K562 (cell line): ENCODE results near the gene CENPX. TPM values are rescaled to one million over a fixed set of nuclear protein-coding genes. Genes with fewer than 3 reads are reported as not detected.

Experiments used
- ATAC-seq: fragments of 200-7000 bp; cut with Tn5 transposase; 3 replicates; pipeline ENCODE4 v1.9.1; 2020; ENCODE audit warnings: moderate library complexity
- BruUV-seq: library from RNA; stranded (reverse); fragments of 400-500 nt; replicated peaks from 2 replicates; lab custom pipeline; 2021; lab: Mats Ljungman, UMichigan
- CTCF ChIA-PET: fragments of 300-600 bp; formaldehyde crosslinking; extraction: SDS; loops from one replicate; lab custom pipeline; 2021; ENCODE audit warnings: low intra/inter-chr PET ratio; lab: Yijun Ruan, JAX
- POLR2A ChIA-PET: fragments of 300-600, 350-650 bp; sonication (Branson Sonifier 250); formaldehyde crosslinking; extraction: SDS; loops from one replicate; lab custom pipeline; 2021; ENCODE audit warnings: antibody characterized with exemption, inconsistent platforms; lab: Yijun Ruan, JAX
- DNase-seq, 4 experiments: peaks; one replicate each; pipeline versions ENCODE4 v3.0.0 to v3.0.0-alpha.2; 2011 to 2018; ENCODE audit warnings: low spot score in 3 of 4, mixed read lengths in 3 of 4; ENCODE audit errors: extremely low read depth in 1 of 4
- FAIRE-seq: peaks from 2 replicates; lab custom pipeline; 2011; peaks lifted over from hg19 to GRCh38; lab: Jason Lieb, UNC
- H2AFZ ChIP-seq: 2 replicates; pipeline ENCODE4 v1.6.0; 2011; ENCODE audit warnings: low read depth, low read length, control low read depth, inconsistent platforms
- H3K27ac ChIP-seq: fragments of 200-600 bp; 3 replicates; pipeline ENCODE4 v1.8.0; 2011; ENCODE audit warnings: low read depth, mild to moderate bottlenecking, control low read depth, inconsistent platforms, low read length, moderate library complexity, mixed read lengths; ENCODE audit errors: extremely low read depth
- H3K27me3 ChIP-seq, 2 experiments: fragments of 300-600 bp in 1 of 2; 2 replicates in 1 of 2; 3 replicates in 1 of 2; pipeline versions ENCODE4 v1.6.0 to v1.8.0; 2011; ENCODE audit warnings: inconsistent platforms in 2 of 2, low read length in 2 of 2, mild to moderate bottlenecking in 1 of 2, mixed read lengths in 1 of 2, moderate library complexity in 1 of 2; ENCODE audit not compliant: control insufficient read depth in 2 of 2, insufficient read depth in 2 of 2
- H3K36me3 ChIP-seq: fragments of 300-600 bp; 3 replicates; pipeline ENCODE4 v1.8.0; 2011; ENCODE audit warnings: mild to moderate bottlenecking, low read length, inconsistent platforms; ENCODE audit not compliant: control insufficient read depth, insufficient read depth
- H3K4me1 ChIP-seq, 2 experiments: fragments of 200-600 bp in 1 of 2; replicated peaks in 1 of 2; 2 replicates in 1 of 2; 3 replicates in 1 of 2; pipeline versions ENCODE4 v1.5.1 to v1.8.0; 2011; ENCODE audit warnings: inconsistent platforms in 2 of 2, low read length in 2 of 2, mild to moderate bottlenecking in 1 of 2, mixed read lengths in 1 of 2, moderate library complexity in 1 of 2; ENCODE audit not compliant: control insufficient read depth in 2 of 2, insufficient read depth in 2 of 2
- H3K4me2 ChIP-seq: 2 replicates; pipeline ENCODE4 v1.6.1; 2011; ENCODE audit warnings: low read length, control low read depth, inconsistent platforms, mixed read lengths; ENCODE audit not compliant: insufficient read depth
- H3K4me3 ChIP-seq: fragments of 200-600 bp; sonication (generic), shearing (Covaris generic); 2 replicates; pipeline ENCODE4 v1.5.1; 2016; ENCODE audit warnings: control low read depth, inconsistent platforms
- H3K79me2 ChIP-seq: fragments of 200-600 bp; 3 replicates; pipeline ENCODE4 v1.8.0; 2011; ENCODE audit warnings: low read length, inconsistent platforms; ENCODE audit not compliant: control insufficient read depth, insufficient read depth
- H3K9ac ChIP-seq, 2 experiments: 2 replicates each; pipeline versions ENCODE4 v1.6.0 to v1.6.1; 2011; ENCODE audit warnings: low read depth in 2 of 2, low read length in 2 of 2, control low read depth in 1 of 2, inconsistent platforms in 1 of 2, mild to moderate bottlenecking in 1 of 2, mixed read lengths in 1 of 2; ENCODE audit not compliant: insufficient read depth in 1 of 2
- H3K9me1 ChIP-seq: one replicate; pipeline ENCODE4 v1.6.0; 2011; ENCODE audit warnings: inconsistent platforms, mild to moderate bottlenecking, low read length, moderate library complexity; ENCODE audit not compliant: control insufficient read depth, insufficient read depth
- H3K9me3 ChIP-seq: replicated peaks from 2 replicates; pipeline ENCODE4 v1.5.1; 2011; ENCODE audit warnings: low read depth, low read length, inconsistent platforms; ENCODE audit not compliant: control insufficient read depth, insufficient read depth
- H4K20me1 ChIP-seq: replicated peaks from 2 replicates; pipeline ENCODE4 v1.6.1; 2011; ENCODE audit warnings: low read length, inconsistent platforms, mixed read lengths; ENCODE audit not compliant: control insufficient read depth, insufficient read depth
- POLR2A ChIP-seq: fragments of 450-650 bp; conservative IDR thresholded peaks from 2 replicates; pipeline ENCODE4 v1.6.1; 2016
- POLR2G ChIP-seq: fragments of 200-400 bp; formaldehyde crosslinking; IDR thresholded peaks from 2 replicates; pipeline ENCODE4 v1.6.1; 2017; ENCODE audit warnings: low read depth, mild to moderate bottlenecking, antibody characterized with exemption, low read length, moderate library complexity
- RBFOX2 ChIP-seq: fragments of 200-400 bp; formaldehyde crosslinking; IDR thresholded peaks from 2 replicates; pipeline ENCODE4 v1.6.1; 2017; ENCODE audit warnings: low read depth, mild to moderate bottlenecking, low read length, moderate library complexity
- SETDB1 ChIP-seq: IDR thresholded peaks from one replicate; pipeline ENCODE4 v1.6.1; 2012; ENCODE audit warnings: low read length, control low read depth, inconsistent platforms
- USF2 ChIP-seq: sonication (generic); formaldehyde crosslinking; IDR thresholded peaks from 2 replicates; pipeline ENCODE4 v1.5.0; 2020; ENCODE audit warnings: missing genetic modification reagents
- WGBS: fragments of 100-300 bp; shearing (Covaris generic); methylation state at CpG from one replicate; pipeline ENCODE4 v1.1.6; 2016; ENCODE audit warnings: low coverage, mixed read lengths; ENCODE audit not compliant: insufficient coverage; ENCODE audit errors: missing lambda C conversion rate; 5-methylcytosine and 5-hydroxymethylcytosine counted together
- in situ Hi-C: fragments of 300-500 bp; cut with MboI; formaldehyde crosslinking; loops from 4 replicates; pipeline ENCODE4 v1.15.0; 2018; ENCODE audit warnings: inconsistent platforms, mixed read lengths
- intact Hi-C: fragments of 100-400 bp; cut with micrococcal nuclease; formaldehyde crosslinking; loops from 2 replicates; pipeline ENCODE4 v1.14.2; 2022
- polyA plus RNA-seq, 8 experiments: library from polyadenylated mRNA; depleted of rRNA in 4 of 8; stranded (reverse) in 5 of 8; unstranded in 3 of 8; fragments of >200 nt; fragmentation: Nextera tagmentation in 2 of 8; fragmentation: Illumina TruSeq in 1 of 8; extraction: Ambion mirVana in 2 of 8; extraction: Trizol in 1 of 8; gene quantifications; 2 replicates each; pipeline versions ENCODE4 v1.2.1 to v1.2.3, GENCODE V29; 2011 to 2014; ENCODE audit warnings: inconsistent platforms in 1 of 8, missing spikeins in 1 of 8
- total RNA-seq, 7 experiments: library from RNA; depleted of rRNA in 6 of 7; stranded (reverse); fragments of >200 nt in 6 of 7; fragmentation: Illumina TruSeq in 2 of 7; extraction: Trizol in 2 of 7; gene quantifications; 2 replicates each; pipeline versions ENCODE4 v1.2.1 to v1.2.3, GENCODE V29; 2011 to 2021; ENCODE audit warnings: low replicate concordance in 1 of 7
- TF ChIP-seq, protein P1 (sequence below): fragments of 450-650 bp; IDR thresholded peaks from 2 replicates; pipeline ENCODE4 v1.6.1; 2016; ENCODE audit warnings: antibody characterized with exemption

CENPX gene
- total and polyA plus RNA-seq, 9 of the 15 experiments (the other 6 are each of a cell fraction or from before 2014, with no cell fraction given): 32.7 to 352 (median 127) TPM

DNA sequence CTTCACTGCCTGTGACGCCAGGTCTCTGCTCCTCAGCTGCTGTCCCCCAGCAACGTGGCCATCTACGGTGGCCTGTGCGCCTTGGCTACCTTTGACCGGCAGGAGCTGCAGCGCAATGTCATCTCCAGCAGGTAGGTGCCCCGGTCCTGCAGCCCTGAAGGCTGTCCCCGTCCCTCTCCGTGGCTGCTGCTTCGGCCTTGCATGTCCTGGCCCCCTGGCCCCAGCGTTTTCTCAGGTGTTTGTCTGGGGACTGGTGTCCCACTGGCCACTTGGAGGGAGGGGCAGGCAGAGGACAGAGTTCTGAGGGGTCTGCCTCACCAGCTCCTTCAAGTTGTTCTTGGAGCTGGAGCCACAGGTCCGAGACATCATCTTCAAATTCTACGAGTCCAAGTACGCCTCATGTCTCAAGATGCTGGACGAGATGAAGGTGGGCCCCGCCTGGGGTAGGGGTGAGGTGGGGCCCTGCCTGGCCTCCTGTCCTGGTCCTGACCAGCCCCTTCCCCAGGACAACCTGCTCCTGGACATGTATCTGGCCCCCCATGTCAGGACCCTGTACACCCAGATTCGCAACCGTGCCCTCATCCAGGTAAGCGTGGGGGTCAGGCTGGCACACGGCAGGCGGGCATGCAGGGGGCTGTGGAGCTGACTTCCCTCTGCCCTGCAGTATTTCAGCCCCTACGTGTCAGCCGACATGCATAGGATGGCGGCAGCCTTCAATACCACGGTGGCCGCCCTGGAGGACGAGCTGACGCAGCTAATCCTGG, 33.5 kb upstream of the CENPX start:
- Histone ChIP-seq H3K9me3 (no peaks in the 10 kb centered on the region), H3K4me3 (no peak overlapping the region), H3K9ac (0 out of 4 replicates have a peak overlapping the region, but pooled peaks of 1 of the 2 experiments have one; percentile 43), H3K4me1 (peaks cover 0 to 86% of the 10 kb centered on the region in 2 experiments; a peak in 3 of 5 replicates), H3K36me3 (peaks cover 83% of the 10 kb centered on the region; the same call in 2 of the 3 replicates), H3K79me2 (peaks cover 19% of the 10 kb centered on the region), H3K27me3 (no peaks in the 10 kb centered on the region), H4K20me1 (peaks cover 11% of the 10 kb centered on the region), H3K27ac (no peak overlapping the region), H3K9me1 (no peaks in the 10 kb centered on the region), H3K4me2 (no peak overlapping the region), H2AFZ (no peak overlapping the region)
- POLR2A ChIA-PET: interaction anchor here (0.9 to 1.7 kb wide), 4 partner anchors 10 to 20 kb away, joined by 3 to 9 read pairs (median 5); no protein-coding TSS in a partner anchor
- in situ Hi-C loops (no loop called here), intact Hi-C loops (no loop called here)
- ATAC-seq (no peak), FAIRE-seq (no peak), DNase-seq (no peak)
- WGBS: 87% methylated on average over 27 of the region's 28 CpGs
- TF ChIP-seq, protein P1, sequence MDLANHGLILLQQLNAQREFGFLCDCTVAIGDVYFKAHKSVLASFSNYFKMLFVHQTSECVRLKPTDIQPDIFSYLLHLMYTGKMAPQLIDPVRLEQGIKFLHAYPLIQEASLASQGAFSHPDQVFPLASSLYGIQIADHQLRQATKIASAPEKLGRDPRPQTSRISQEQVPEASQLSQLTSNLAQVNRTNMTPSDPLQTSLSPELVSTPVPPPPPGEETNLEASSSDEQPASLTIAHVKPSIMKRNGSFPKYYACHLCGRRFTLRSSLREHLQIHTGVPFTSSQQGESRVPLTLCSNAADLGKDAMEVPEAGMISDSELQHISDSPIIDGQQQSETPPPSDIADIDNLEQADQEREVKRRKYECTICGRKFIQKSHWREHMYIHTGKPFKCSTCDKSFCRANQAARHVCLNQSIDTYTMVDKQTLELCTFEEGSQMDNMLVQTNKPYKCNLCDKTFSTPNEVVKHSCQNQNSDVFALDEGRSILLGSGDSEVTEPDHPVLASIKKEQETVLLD: no peak
- no peak for TF ChIP-seq USF2 (CRISPR knock-in tag)
- TF ChIP-seq SETDB1: no peak
- peak; percentile 63 for TF ChIP-seq RBFOX2
- peak; percentile 4 for TF ChIP-seq POLR2A
- TF ChIP-seq POLR2G: peak; percentile 44; the same call in 1 of the 2 replicates
- CTCF ChIA-PET: no interaction called here
- BruUV-seq: no TSS peak
